HepG2 (cell line): ENCODE results near the gene MRPL18. TPM values are rescaled to one million over a fixed set of nuclear protein-coding genes. Genes with fewer than 3 reads are reported as not detected.
A peak's percentile ranks its signal among the peaks of the same experiment; 100 is the strongest.

Experiments
- ARNT2 ChIP-seq: sonication (generic); formaldehyde crosslinking; IDR thresholded peaks from 2 replicates; pipeline ENCODE4 v1.8.0; 2022; ENCODE audit warnings: mild to moderate bottlenecking, low read depth, missing genetic modification reagents, moderate library complexity
- ATRX ChIP-seq: sonication (generic); formaldehyde crosslinking; IDR thresholded peaks from 2 replicates; pipeline ENCODE4 v1.4.0; 2020; ENCODE audit warnings: missing genetic modification reagents, borderline replicate concordance
- BORCS8-MEF2B ChIP-seq: sonication (generic); formaldehyde crosslinking; IDR thresholded peaks from 2 replicates; pipeline ENCODE4 v1.8.0; 2022; ENCODE audit warnings: mild to moderate bottlenecking, missing genetic modification reagents
- GFI1 ChIP-seq: sonication (generic); formaldehyde crosslinking; IDR thresholded peaks from 2 replicates; pipeline ENCODE4 v1.5.0; 2020; ENCODE audit warnings: missing genetic modification reagents, mild to moderate bottlenecking, borderline replicate concordance
- IKZF4 ChIP-seq: sonication (generic); formaldehyde crosslinking; IDR thresholded peaks from 2 replicates; pipeline ENCODE4 v1.5.1; 2020; ENCODE audit warnings: borderline replicate concordance, mild to moderate bottlenecking, low read depth, missing genetic modification reagents; ENCODE audit errors: not compliant biosample characterization
- KDM1A ChIP-seq: IDR thresholded peaks from 2 replicates; pipeline ENCODE4 v1.6.1; 2016; ENCODE audit warnings: missing compliant biosample characterization
- KDM3A ChIP-seq: IDR thresholded peaks from 2 replicates; pipeline ENCODE4 v1.6.1; 2018; ENCODE audit warnings: low read depth, missing compliant biosample characterization
- MAZ ChIP-seq, 2 experiments: sonication (generic) in 1 of 2; formaldehyde crosslinking in 1 of 2; IDR thresholded peaks; 2 replicates each; pipeline versions ENCODE4 v1.5.0 to v1.6.1; 2012 to 2020; ENCODE audit warnings: low read depth in 2 of 2, mild to moderate bottlenecking in 2 of 2, borderline replicate concordance in 1 of 2, improper control_type of control experiment in 1 of 2, low read length in 1 of 2, missing genetic modification reagents in 1 of 2, moderate library complexity in 1 of 2
- MED8 ChIP-seq: sonication (generic); formaldehyde crosslinking; IDR thresholded peaks from 2 replicates; pipeline ENCODE4 v1.8.1; 2023; ENCODE audit warnings: mild to moderate bottlenecking, missing genetic modification reagents; ENCODE audit not compliant: insufficient replicate concordance
- REXO4 ChIP-seq: sonication (generic); formaldehyde crosslinking; IDR thresholded peaks from 2 replicates; pipeline ENCODE4 v1.8.0; 2022; ENCODE audit warnings: missing genetic modification reagents, mild to moderate bottlenecking, borderline replicate concordance
- SP140L ChIP-seq: sonication (generic); formaldehyde crosslinking; IDR thresholded peaks from 2 replicates; pipeline ENCODE4 v1.4.0; 2020; ENCODE audit warnings: missing genetic modification reagents, borderline replicate concordance
- TARDBP ChIP-seq: sonication (generic); formaldehyde crosslinking; IDR thresholded peaks from 2 replicates; pipeline ENCODE4 v1.8.0; 2022; ENCODE audit warnings: mild to moderate bottlenecking, missing genetic modification reagents
- ZBTB21 ChIP-seq: sonication (generic); formaldehyde crosslinking; IDR thresholded peaks from 2 replicates; pipeline ENCODE4 v1.4.0; 2020; ENCODE audit warnings: missing genetic modification reagents
- ZNF83 ChIP-seq: sonication (generic); formaldehyde crosslinking; IDR thresholded peaks from 2 replicates; pipeline ENCODE4 v1.4.0; 2020; ENCODE audit warnings: missing genetic modification reagents, mild to moderate bottlenecking, borderline replicate concordance
- polyA plus RNA-seq, 8 experiments: library from polyadenylated mRNA; depleted of rRNA in 3 of 8; stranded (reverse) in 7 of 8; unstranded in 1 of 8; fragments of >200 nt; fragmentation: Illumina TruSeq in 4 of 8; extraction: Trizol in 4 of 8; gene quantifications; 2 replicates each; pipeline versions ENCODE4 v1.2.1 to v1.2.3, GENCODE V29; 2011 to 2016; ENCODE audit warnings: low read depth in 4 of 8, missing spikeins in 1 of 8, mixed read lengths in 1 of 8; ENCODE audit not compliant: insufficient read depth in 1 of 8
- total RNA-seq, 5 experiments: library from RNA; depleted of rRNA; stranded (reverse); fragments of >200 nt; fragmentation: Illumina TruSeq; extraction: Trizol; gene quantifications; 2 replicates each; pipeline ENCODE4 v1.2.3, GENCODE V29; 2016; ENCODE audit warnings: low read depth in 1 of 5
- TF ChIP-seq, protein P1 (sequence below): IDR thresholded peaks from 2 replicates; pipeline ENCODE4 v1.6.1; 2016; ENCODE audit warnings: missing biosample characterization, missing genetic modification reagents, low read depth
- TF ChIP-seq, protein P2 (sequence below): sonication (generic); formaldehyde crosslinking; IDR thresholded peaks from 2 replicates; pipeline ENCODE4 v1.5.0; 2020; ENCODE audit warnings: mild to moderate bottlenecking, missing genetic modification reagents, borderline replicate concordance
- TF ChIP-seq, protein P3 (sequence below): sonication (generic); formaldehyde crosslinking; IDR thresholded peaks from 2 replicates; pipeline ENCODE4 v1.5.1; 2020; ENCODE audit warnings: missing genetic modification reagents, mild to moderate bottlenecking, borderline replicate concordance
- TF ChIP-seq, protein P4 (sequence below): sonication (generic); formaldehyde crosslinking; IDR thresholded peaks from 2 replicates; pipeline ENCODE4 v1.4.0; 2020; ENCODE audit warnings: missing genetic modification reagents, mild to moderate bottlenecking, borderline replicate concordance
- TF ChIP-seq, protein P5 (sequence below): sonication (generic); formaldehyde crosslinking; IDR thresholded peaks from 2 replicates; pipeline ENCODE4 v1.9.0; 2021; ENCODE audit warnings: missing genetic modification reagents, borderline replicate concordance

MRPL18 gene
- total and polyA plus RNA-seq, 2 of the 13 experiments (the other 11 are each of a cell fraction or from before 2014, with no cell fraction given): 85.6 to 176 TPM

DNA sequence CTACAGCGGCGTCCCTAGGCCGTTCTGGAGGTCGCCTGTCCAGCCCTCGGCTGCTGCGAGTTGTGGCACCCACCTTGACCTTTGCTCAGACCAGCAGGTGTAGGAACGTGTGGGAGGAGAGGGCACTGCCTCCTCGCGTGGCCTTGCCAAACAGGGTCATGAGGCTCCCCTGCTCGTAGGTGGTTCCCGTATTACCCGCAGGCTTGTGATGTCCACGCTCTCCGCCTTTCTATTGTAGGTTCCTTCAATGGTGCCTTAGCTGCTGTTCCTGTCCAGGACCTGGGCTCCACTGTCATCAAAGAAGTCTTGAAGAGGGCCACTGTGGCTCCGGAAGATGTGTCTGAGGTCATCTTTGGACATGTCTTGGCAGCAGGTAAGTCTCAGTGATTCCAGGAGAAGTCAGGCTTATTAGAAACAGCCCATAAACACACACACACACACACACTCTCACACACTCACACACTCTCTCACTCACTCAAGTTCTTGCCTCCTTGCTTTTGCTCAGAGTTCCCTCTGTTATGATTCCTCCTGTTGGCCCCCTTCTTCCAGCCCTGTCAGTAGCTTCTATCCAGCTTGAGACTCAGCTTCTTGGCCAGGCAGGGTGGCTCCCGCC, 27.5 kb upstream of the MRPL18 start (continued):
- TF ChIP-seq, protein P1, sequence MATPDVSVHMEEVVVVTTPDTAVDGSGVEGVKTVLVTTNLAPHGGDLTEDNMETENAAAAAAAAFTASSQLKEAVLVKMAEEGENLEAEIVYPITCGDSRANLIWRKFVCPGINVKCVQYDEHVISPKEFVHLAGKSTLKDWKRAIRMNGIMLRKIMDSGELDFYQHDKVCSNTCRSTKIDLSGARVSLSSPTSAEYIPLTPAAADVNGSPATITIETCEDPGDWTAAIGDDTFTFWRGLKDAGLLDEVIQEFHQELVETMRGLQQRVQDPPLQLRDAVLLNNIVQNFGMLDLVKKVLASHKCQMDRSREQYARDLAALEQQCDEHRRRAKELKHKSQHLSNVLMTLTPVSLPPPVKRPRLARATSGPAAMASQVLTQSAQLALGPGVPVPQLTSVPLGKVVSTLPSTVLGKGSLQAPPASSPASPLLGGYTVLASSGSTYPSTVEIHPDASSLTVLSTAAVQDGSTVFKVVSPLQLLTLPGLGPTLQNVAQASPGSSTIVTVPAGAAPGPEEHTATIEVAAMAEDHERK (CRISPR knock-in tag): no peak
- TF ChIP-seq IKZF4 (CRISPR knock-in tag): peak; percentile 68
- peak; percentile 81; the same call in 1 of the 2 replicates for TF ChIP-seq REXO4 (CRISPR knock-in tag)
- no peak for TF ChIP-seq ZBTB21 (CRISPR knock-in tag)
- TF ChIP-seq, protein P2, sequence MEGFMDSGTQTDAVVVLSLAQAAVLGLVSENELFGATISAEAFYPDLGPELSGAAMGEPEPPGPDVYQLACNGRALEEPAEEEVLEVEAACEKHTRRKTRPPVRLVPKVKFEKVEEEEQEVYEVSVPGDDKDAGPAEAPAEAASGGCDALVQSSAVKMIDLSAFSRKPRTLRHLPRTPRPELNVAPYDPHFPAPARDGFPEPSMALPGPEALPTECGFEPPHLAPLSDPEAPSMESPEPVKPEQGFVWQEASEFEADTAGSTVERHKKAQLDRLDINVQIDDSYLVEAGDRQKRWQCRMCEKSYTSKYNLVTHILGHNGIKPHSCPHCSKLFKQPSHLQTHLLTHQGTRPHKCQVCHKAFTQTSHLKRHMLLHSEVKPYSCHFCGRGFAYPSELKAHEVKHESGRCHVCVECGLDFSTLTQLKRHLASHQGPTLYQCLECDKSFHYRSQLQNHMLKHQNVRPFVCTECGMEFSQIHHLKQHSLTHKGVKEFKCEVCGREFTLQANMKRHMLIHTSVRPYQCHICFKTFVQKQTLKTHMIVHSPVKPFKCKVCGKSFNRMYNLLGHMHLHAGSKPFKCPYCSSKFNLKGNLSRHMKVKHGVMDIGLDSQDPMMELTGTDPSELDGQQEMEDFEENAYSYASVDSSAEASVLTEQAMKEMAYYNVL (CRISPR knock-in tag): 0 out of 2 replicates have a peak, but pooled peaks have one; percentile 27
- TF ChIP-seq ATRX (CRISPR knock-in tag): no peak
- TF ChIP-seq KDM3A (CRISPR knock-in tag): no peak; the same call in 1 of the 2 replicates
- TF ChIP-seq TARDBP: no peak; the same call in none of the 2 replicates
- TF ChIP-seq BORCS8-MEF2B (CRISPR knock-in tag): no peak; the same call in none of the 2 replicates
- no peak for TF ChIP-seq MAZ (IDR thresholded peaks at IDR 0.05; ENCODE audit: borderline replicate concordance, low read depth, low read length)
- no peak; the same call in 1 of the 2 replicates for TF ChIP-seq MAZ (CRISPR knock-in tag; IDR thresholded peaks at IDR 0.05; ENCODE audit: low read depth)
- TF ChIP-seq, protein P3, sequence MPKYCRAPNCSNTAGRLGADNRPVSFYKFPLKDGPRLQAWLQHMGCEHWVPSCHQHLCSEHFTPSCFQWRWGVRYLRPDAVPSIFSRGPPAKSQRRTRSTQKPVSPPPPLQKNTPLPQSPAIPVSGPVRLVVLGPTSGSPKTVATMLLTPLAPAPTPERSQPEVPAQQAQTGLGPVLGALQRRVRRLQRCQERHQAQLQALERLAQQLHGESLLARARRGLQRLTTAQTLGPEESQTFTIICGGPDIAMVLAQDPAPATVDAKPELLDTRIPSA: no peak; the same call in 1 of the 2 replicates
- peak; percentile 8; the same call in 1 of the 2 replicates for TF ChIP-seq ARNT2 (CRISPR knock-in tag)
- TF ChIP-seq SP140L (CRISPR knock-in tag): no peak
- peak; percentile 60; the same call in 1 of the 2 replicates for TF ChIP-seq GFI1
- TF ChIP-seq, protein P4, sequence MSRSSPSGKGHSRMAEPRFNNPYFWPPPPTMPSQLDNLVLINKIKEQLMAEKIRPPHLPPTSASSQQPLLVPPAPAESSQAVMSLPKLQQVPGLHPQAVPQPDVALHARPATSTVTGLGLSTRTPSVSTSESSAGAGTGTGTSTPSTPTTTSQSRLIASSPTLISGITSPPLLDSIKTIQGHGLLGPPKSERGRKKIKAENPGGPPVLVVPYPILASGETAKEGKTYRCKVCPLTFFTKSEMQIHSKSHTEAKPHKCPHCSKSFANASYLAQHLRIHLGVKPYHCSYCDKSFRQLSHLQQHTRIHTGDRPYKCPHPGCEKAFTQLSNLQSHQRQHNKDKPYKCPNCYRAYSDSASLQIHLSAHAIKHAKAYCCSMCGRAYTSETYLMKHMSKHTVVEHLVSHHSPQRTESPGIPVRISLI (CRISPR knock-in tag): peak; percentile 64; the same call in 1 of the 2 replicates
- no peak for TF ChIP-seq KDM1A (CRISPR knock-in tag)
- TF ChIP-seq ZNF83 (CRISPR knock-in tag): peak; percentile 89; the same call in 1 of the 2 replicates
- TF ChIP-seq MED8 (CRISPR knock-in tag): no peak
- TF ChIP-seq, protein P5, sequence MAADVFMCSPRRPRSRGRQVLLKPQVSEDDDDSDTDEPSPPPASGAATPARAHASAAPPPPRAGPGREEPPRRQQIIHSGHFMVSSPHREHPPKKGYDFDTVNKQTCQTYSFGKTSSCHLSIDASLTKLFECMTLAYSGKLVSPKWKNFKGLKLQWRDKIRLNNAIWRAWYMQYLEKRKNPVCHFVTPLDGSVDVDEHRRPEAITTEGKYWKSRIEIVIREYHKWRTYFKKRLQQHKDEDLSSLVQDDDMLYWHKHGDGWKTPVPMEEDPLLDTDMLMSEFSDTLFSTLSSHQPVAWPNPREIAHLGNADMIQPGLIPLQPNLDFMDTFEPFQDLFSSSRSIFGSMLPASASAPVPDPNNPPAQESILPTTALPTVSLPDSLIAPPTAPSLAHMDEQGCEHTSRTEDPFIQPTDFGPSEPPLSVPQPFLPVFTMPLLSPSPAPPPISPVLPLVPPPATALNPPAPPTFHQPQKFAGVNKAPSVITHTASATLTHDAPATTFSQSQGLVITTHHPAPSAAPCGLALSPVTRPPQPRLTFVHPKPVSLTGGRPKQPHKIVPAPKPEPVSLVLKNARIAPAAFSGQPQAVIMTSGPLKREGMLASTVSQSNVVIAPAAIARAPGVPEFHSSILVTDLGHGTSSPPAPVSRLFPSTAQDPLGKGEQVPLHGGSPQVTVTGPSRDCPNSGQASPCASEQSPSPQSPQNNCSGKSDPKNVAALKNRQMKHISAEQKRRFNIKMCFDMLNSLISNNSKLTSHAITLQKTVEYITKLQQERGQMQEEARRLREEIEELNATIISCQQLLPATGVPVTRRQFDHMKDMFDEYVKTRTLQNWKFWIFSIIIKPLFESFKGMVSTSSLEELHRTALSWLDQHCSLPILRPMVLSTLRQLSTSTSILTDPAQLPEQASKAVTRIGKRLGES: no peak; the same call in 1 of the 2 replicates
